ENCODE data around the gene HIVEP2. TPM values are rescaled to one million over a fixed set of nuclear protein-coding genes. Genes with fewer than 3 reads are reported as not detected.

HIVEP2 gene
- total and polyA plus RNA-seq, 2 donors (not counting 3 experiments of a cell fraction or from before 2014, with no cell fraction given), result 1.3 to 4.7 TPM

- ChIA-PET CTCF (no interaction called here), POLR2A (no interaction called here)
- no peak for FAIRE-seq
- H2AFZ ChIP-seq (ENCODE audit: low read depth, low read length), result no peak overlapping the region
- H3K79me2 ChIP-seq (ENCODE audit: control insufficient read depth, insufficient read depth, low read length), result no peaks in the 10 kb centered on the region
- no peaks in the 10 kb centered on the region for H4K20me1 ChIP-seq (replicated peaks; ENCODE audit: control insufficient read depth, extremely low read depth, insufficient read depth, low read length)
- TF ChIP-seq POLR2A (IDR thresholded peaks at IDR 0.05; ENCODE audit: low read depth, low read length) (no peak), POLR2AphosphoS5 (IDR thresholded peaks at IDR 0.05; ENCODE audit: insufficient read depth, low read depth, low read length) (no peak), FOS (IDR thresholded peaks at IDR 0.05; ENCODE audit: borderline replicate concordance, insufficient read depth, low read length) (no peak), JUN (IDR thresholded peaks at IDR 0.05; ENCODE audit: borderline replicate concordance, insufficient read depth, insufficient read length, low read depth) (no peak), MYC (IDR thresholded peaks at IDR 0.05; ENCODE audit: low read depth, low read length) (no peak), GATA2 (IDR thresholded peaks at IDR 0.05; ENCODE audit: insufficient read depth, insufficient read length, low read depth, low read length) (no peak), CTCF (IDR thresholded peaks at IDR 0.05; ENCODE audit: extremely low read depth in 1 of 2, insufficient read depth in 1 of 2, low read depth in 1 of 2, low read length in 2 of 2) (no peak), EZH2 (IDR thresholded peaks at IDR 0.05; ENCODE audit: borderline replicate concordance, low read depth, low read length, severe bottlenecking) (no peak)
- TF ChIP-seq, protein P1, sequence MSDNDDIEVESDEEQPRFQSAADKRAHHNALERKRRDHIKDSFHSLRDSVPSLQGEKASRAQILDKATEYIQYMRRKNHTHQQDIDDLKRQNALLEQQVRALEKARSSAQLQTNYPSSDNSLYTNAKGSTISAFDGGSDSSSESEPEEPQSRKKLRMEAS (IDR thresholded peaks at IDR 0.05; ENCODE audit: insufficient read depth, insufficient read length), result no peak
- no peaks in the 10 kb centered on the region for H3K9me1 ChIP-seq (replicated peaks; ENCODE audit: control insufficient read depth, extremely low read depth, insufficient read depth, low read length)
- H3K4me1 ChIP-seq (ENCODE audit: control insufficient read depth, extremely low read depth, insufficient read depth, low read length), result no peaks in the 10 kb centered on the region
- no TSS peak for BruUV-seq (replicated peaks)
- H3K9me3 ChIP-seq (replicated peaks; ENCODE audit: control insufficient read depth, insufficient read depth, low read length), result no peaks in the 10 kb centered on the region
- H3K36me3 ChIP-seq (ENCODE audit: control insufficient read depth in 2 of 2, extremely low read depth in 1 of 2, insufficient read depth in 2 of 2, low read length in 2 of 2), result no peaks in the 10 kb centered on the region
- H3K4me3 ChIP-seq (replicated peaks in 1 of 3; ENCODE audit: insufficient read depth in 1 of 3, low read depth in 1 of 3, low read length in 3 of 3), result no peak overlapping the region
- H3K27ac ChIP-seq (ENCODE audit: insufficient read depth, low read depth, low read length), result no peak overlapping the region
- intact Hi-C loops (cut with micrococcal nuclease) (no loop called here), dilution Hi-C loops (cut with MboI; ENCODE audit: extremely low pct_ligation_motif_present, low sequenced_read_pairs) (no loop called here)
- DNase-seq (ENCODE audit: low read depth, low spot score), result no peak
- no peak overlapping the region for H3K9ac ChIP-seq (replicated peaks; ENCODE audit: extremely low read depth, insufficient read depth, low read length)
- no peak overlapping the region for H3K4me2 ChIP-seq (ENCODE audit: insufficient read depth, low read length)
- no peaks in the 10 kb centered on the region for H3K27me3 ChIP-seq (ENCODE audit: control insufficient read depth in 2 of 2, insufficient read depth in 2 of 2, low read length in 2 of 2)
These were observed 192.6 kb downstream of the HIVEP2 start for GRCh38 chr6:142752348-142752747.
